PC-3 (cell line): Measurements from ENCODE around the gene CHRNA4. TPM values are rescaled to one million over a fixed set of nuclear protein-coding genes. Genes with fewer than 3 reads are reported as not detected.

Source experiments
- ATAC-seq: fragments of 200-7000 bp; cut with Tn5 transposase; 2 replicates; pipeline ENCODE4 v1.9.1; 2020; ENCODE audit warnings: mild to moderate bottlenecking, moderate library complexity
- BruUV-seq: library from RNA; stranded (reverse); fragments of 400-500 nt; replicated peaks from 2 replicates; lab custom pipeline; 2021; lab: Mats Ljungman, UMichigan
- CTCF ChIA-PET: fragments of 300-600 bp; sonication (Branson Sonifier 250); formaldehyde crosslinking; loops from one replicate; lab custom pipeline; 2022; ENCODE audit warnings: antibody characterized with exemption; lab: Charles Lee
- POLR2A ChIA-PET: fragments of 300-600 bp; sonication (Branson Sonifier 250); formaldehyde crosslinking; loops from one replicate; lab custom pipeline; 2022; ENCODE audit warnings: antibody characterized with exemption; ENCODE audit not compliant: unreplicated experiment; lab: Charles Lee
- DNase-seq: peaks from one replicate; pipeline ENCODE4 v3.0.0-alpha.2; 2015
- H2AFZ ChIP-seq: fragments of 300-600 bp; sonication (generic); 2 replicates; pipeline ENCODE4 v1.6.0; 2016; ENCODE audit warnings: antibody characterized with exemption, low read length
- H3F3A ChIP-seq: fragments of 300-600 bp; sonication (generic); one replicate; pipeline ENCODE4 v1.6.0; 2017; ENCODE audit warnings: antibody characterized with exemption, low read length, control low read depth, mild to moderate bottlenecking; ENCODE audit not compliant: unreplicated experiment
- H3K27ac ChIP-seq: fragments of 300-600 bp; sonication (generic); 2 replicates; pipeline ENCODE4 v1.5.1; 2016; ENCODE audit warnings: mild to moderate bottlenecking, low read length
- H3K27me3 ChIP-seq: fragments of 300-600 bp; sonication (generic); 2 replicates; pipeline ENCODE4 v1.6.1; 2016; ENCODE audit warnings: low read length, mixed read lengths
- H3K36me3 ChIP-seq: fragments of 300-600 bp; sonication (generic); 2 replicates; pipeline ENCODE4 v1.6.1; 2016; ENCODE audit warnings: low read depth, mixed run types, low read length, mixed read lengths
- H3K4me1 ChIP-seq: fragments of 300-600 bp; sonication (generic); 2 replicates; pipeline ENCODE4 v1.5.1; 2016; ENCODE audit warnings: low read length; ENCODE audit not compliant: insufficient read depth
- H3K4me2 ChIP-seq: fragments of 300-600 bp; sonication (generic); 2 replicates; pipeline ENCODE4 v1.6.0; 2016; ENCODE audit warnings: low read length
- H3K4me3 ChIP-seq: fragments of 300-600 bp; sonication (generic); 2 replicates; pipeline ENCODE4 v1.5.1; 2016; ENCODE audit warnings: mild to moderate bottlenecking, low read length, mixed read lengths
- H3K79me2 ChIP-seq: fragments of 300-600 bp; sonication (generic); 2 replicates; pipeline ENCODE4 v1.6.1; 2017; ENCODE audit warnings: low read length, mixed read lengths
- H3K9ac ChIP-seq: fragments of 300-600 bp; sonication (generic); 2 replicates; pipeline ENCODE4 v1.6.0; 2016; ENCODE audit warnings: mild to moderate bottlenecking, low read length
- H3K9me2 ChIP-seq: fragments of 300-600 bp; sonication (generic); replicated peaks from 2 replicates; pipeline ENCODE4 v1.6.1; 2016; ENCODE audit warnings: mixed run types, low read length, mixed read lengths
- H3K9me3 ChIP-seq: fragments of 300-600 bp; sonication (generic); 2 replicates; pipeline ENCODE4 v1.6.1; 2016; ENCODE audit warnings: low read length, mixed read lengths
- H4K20me1 ChIP-seq: fragments of 300-600 bp; sonication (generic); 2 replicates; pipeline ENCODE4 v1.6.1; 2016; ENCODE audit warnings: low read length, mixed read lengths
- EZH2 ChIP-seq: fragments of 300-600 bp; sonication (generic); IDR thresholded peaks from one replicate; pipeline ENCODE4 v1.6.1; 2017; ENCODE audit warnings: antibody characterized with exemption, mild to moderate bottlenecking, low read length; ENCODE audit not compliant: unreplicated experiment
- EZH2phosphoT487 ChIP-seq: fragments of 300-600 bp; sonication (generic); IDR thresholded peaks from 2 replicates; pipeline ENCODE4 v1.6.1; 2018; ENCODE audit warnings: mild to moderate bottlenecking, antibody characterized with exemption, low read length, borderline replicate concordance
- intact Hi-C: fragments of 100-400 bp; cut with micrococcal nuclease; formaldehyde crosslinking; loops from 2 replicates; pipeline ENCODE4 v1.9.0; 2023
- total RNA-seq: library from RNA; depleted of rRNA; stranded (reverse); fragments of >200 nt; gene quantifications from 2 replicates; pipeline ENCODE4 v1.2.3, GENCODE V29; 2014
- TF ChIP-seq, protein P1 (sequence below): fragments of 300-600 bp; sonication (generic); conservative IDR thresholded peaks from 2 replicates; pipeline ENCODE4 v1.5.1; 2017; ENCODE audit warnings: antibody characterized with exemption, low read depth, mild to moderate bottlenecking, low read length

The CHRNA4 gene
- total RNA-seq, 1 experiment from 2014 or later: not detected

- no peak for DNase-seq
- no peaks in the 10 kb centered on the region for H3F3A ChIP-seq
- H3K9me2 ChIP-seq: no peaks in the 10 kb centered on the region
- H3K36me3 ChIP-seq: no peaks in the 10 kb centered on the region
- H3K27ac ChIP-seq: no peak overlapping the region
- no peak overlapping the region for H3K4me3 ChIP-seq
- no peaks in the 10 kb centered on the region for H3K9me3 ChIP-seq
- TF ChIP-seq EZH2phosphoT487: no peak
- no peak for TF ChIP-seq EZH2
- TF ChIP-seq, protein P1, sequence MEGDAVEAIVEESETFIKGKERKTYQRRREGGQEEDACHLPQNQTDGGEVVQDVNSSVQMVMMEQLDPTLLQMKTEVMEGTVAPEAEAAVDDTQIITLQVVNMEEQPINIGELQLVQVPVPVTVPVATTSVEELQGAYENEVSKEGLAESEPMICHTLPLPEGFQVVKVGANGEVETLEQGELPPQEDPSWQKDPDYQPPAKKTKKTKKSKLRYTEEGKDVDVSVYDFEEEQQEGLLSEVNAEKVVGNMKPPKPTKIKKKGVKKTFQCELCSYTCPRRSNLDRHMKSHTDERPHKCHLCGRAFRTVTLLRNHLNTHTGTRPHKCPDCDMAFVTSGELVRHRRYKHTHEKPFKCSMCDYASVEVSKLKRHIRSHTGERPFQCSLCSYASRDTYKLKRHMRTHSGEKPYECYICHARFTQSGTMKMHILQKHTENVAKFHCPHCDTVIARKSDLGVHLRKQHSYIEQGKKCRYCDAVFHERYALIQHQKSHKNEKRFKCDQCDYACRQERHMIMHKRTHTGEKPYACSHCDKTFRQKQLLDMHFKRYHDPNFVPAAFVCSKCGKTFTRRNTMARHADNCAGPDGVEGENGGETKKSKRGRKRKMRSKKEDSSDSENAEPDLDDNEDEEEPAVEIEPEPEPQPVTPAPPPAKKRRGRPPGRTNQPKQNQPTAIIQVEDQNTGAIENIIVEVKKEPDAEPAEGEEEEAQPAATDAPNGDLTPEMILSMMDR: no peak
- ChIA-PET CTCF (no interaction called here), POLR2A (no interaction called here)
- H3K4me2 ChIP-seq: no peak overlapping the region
- no peaks in the 10 kb centered on the region for H3K79me2 ChIP-seq
- H3K4me1 ChIP-seq: no peaks in the 10 kb centered on the region
- peaks cover 38% of the 10 kb centered on the region for H3K27me3 ChIP-seq
- H4K20me1 ChIP-seq: no peaks in the 10 kb centered on the region
- intact Hi-C loops: no loop called here
- no peak overlapping the region for H3K9ac ChIP-seq
- no TSS peak for BruUV-seq
- no peak for ATAC-seq
- no peak overlapping the region for H2AFZ ChIP-seq
Observed at GRCh38 chr20:63295018-63295417, 66.1 kb downstream of the CHRNA4 start.

GRCh38 chr20:63294536-63294900, 66.6 kb downstream of the CHRNA4 start:
- no peak overlapping the region for H2AFZ ChIP-seq
- H3K4me1 ChIP-seq: no peaks in the 10 kb centered on the region
- H3K27me3 ChIP-seq: peaks cover 38% of the 10 kb centered on the region
- no TSS peak for BruUV-seq
- ATAC-seq: no peak
- no peak overlapping the region for H3K4me3 ChIP-seq
- H3K9me3 ChIP-seq: no peaks in the 10 kb centered on the region
- no peaks in the 10 kb centered on the region for H3F3A ChIP-seq
- H3K27ac ChIP-seq: no peak overlapping the region
- TF ChIP-seq EZH2phosphoT487 (no peak), EZH2 (no peak)
- TF ChIP-seq, protein P1: no peak
- H4K20me1 ChIP-seq: no peaks in the 10 kb centered on the region
- no peak for DNase-seq
- ChIA-PET POLR2A (interaction anchor here (0.5 kb wide), 1 partner anchor 347 kb away, joined by 3 read pairs; no protein-coding TSS in a partner anchor), CTCF (no interaction called here)
- H3K79me2 ChIP-seq: no peaks in the 10 kb centered on the region
- intact Hi-C loops: no loop called here
- no peak overlapping the region for H3K4me2 ChIP-seq
- H3K36me3 ChIP-seq: no peaks in the 10 kb centered on the region
- H3K9ac ChIP-seq: no peak overlapping the region
- H3K9me2 ChIP-seq: no peaks in the 10 kb centered on the region

- no peaks in the 10 kb centered on the region for H3K9me3 ChIP-seq
- DNase-seq: no peak
- H3K4me3 ChIP-seq: no peak overlapping the region
- no peaks in the 10 kb centered on the region for H3K36me3 ChIP-seq
- H3K9me2 ChIP-seq: no peaks in the 10 kb centered on the region
- no peaks in the 10 kb centered on the region for H3K4me1 ChIP-seq
- CTCF ChIA-PET: no interaction called here
- no peaks in the 10 kb centered on the region for H3F3A ChIP-seq
- H3K4me2 ChIP-seq: no peak overlapping the region
- no peaks in the 10 kb centered on the region for H3K79me2 ChIP-seq
- no peaks in the 10 kb centered on the region for H4K20me1 ChIP-seq
- TF ChIP-seq, protein P1: no peak
- TF ChIP-seq EZH2 (no peak), EZH2phosphoT487 (no peak)
- intact Hi-C loops: no loop called here
- H3K27me3 ChIP-seq: peaks cover 32% of the 10 kb centered on the region
- no peak overlapping the region for H3K27ac ChIP-seq
- H2AFZ ChIP-seq: no peak overlapping the region
- POLR2A ChIA-PET: interaction anchor here (0.5 kb wide), 1 partner anchor 348 kb away, joined by 3 read pairs; no protein-coding TSS in a partner anchor
- no peak overlapping the region for H3K9ac ChIP-seq
- no TSS peak for BruUV-seq
- ATAC-seq: no peak
Observed at GRCh38 chr20:63293871-63294535, 67.1 kb downstream of the CHRNA4 start.
